GM18951 (cell line): ENCODE results near the gene SCAP.

Experiments
- POLR2A ChIP-seq: IDR thresholded peaks from 4 replicates; pipeline ENCODE4 v1.6.1; 2011; ENCODE audit warnings: mild to moderate bottlenecking; ENCODE audit not compliant: insufficient read length, insufficient read depth; ENCODE audit errors: extremely low read depth
- in situ Hi-C: fragments of 300-500 bp; cut with MboI; formaldehyde crosslinking; loops from one replicate; pipeline ENCODE4 v1.12.0; 2022; ENCODE audit warnings: low sequenced_read_pairs, mixed read lengths, inconsistent platforms; ENCODE audit not compliant: unreplicated experiment

SCAP gene

DNA sequence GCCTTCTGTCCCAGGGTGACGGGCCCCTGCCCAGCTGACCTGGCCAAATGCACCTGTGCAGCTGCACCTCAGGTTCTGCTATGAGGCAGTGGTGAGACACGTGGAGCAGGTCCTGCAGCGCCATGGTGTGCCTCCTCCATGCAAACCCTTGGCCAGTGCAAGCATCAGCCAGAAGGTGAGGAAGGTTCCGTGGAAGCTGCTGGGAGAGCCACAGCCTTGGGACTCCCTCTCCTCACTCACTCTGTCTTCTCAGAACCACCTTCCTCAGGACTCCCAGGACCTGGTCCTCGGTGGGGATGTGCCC, 63.3 kb downstream of the SCAP start:
- TF ChIP-seq POLR2A, result no peak

DNA sequence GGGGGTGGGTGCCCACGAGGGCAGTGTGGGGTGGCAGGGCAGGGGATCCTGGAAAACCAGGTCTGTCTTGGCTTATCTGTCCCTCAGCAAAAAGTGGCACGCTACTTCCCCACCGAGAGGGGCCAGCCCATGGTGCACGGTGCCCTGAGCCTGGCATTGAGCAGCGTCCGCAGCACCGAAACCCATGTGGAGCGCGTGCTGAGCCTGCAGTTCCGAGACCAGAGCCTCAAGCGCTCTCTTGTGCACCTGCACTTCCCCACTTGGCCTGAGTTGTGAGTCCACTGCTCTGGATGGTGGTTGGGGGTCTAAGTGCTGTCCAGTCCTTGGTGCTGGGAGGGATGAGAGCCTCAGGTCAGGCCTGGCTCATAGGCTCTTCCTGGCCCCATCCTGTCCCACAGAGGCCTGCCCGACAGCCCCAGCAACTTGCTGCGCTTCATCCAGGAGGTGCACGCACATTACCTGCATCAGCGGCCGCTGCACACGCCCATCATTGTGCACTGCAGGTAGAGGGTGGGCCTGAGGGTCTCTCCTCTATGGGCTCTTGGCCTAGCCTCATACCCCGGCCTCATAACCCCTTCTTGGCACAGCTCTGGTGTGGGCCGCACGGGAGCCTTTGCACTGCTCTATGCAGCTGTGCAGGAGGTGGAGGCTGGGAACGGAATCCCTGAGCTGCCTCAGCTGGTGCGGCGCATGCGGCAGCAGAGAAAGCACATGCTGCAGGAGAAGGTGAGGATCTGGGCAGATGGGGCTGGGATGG, 63.9 kb downstream of the SCAP start:
- in situ Hi-C loops, result no loop called here
- no peak for TF ChIP-seq POLR2A

More for the DNA sequence above, 63.3 kb downstream of the SCAP start:
- in situ Hi-C loops, result no loop called here

DNA sequence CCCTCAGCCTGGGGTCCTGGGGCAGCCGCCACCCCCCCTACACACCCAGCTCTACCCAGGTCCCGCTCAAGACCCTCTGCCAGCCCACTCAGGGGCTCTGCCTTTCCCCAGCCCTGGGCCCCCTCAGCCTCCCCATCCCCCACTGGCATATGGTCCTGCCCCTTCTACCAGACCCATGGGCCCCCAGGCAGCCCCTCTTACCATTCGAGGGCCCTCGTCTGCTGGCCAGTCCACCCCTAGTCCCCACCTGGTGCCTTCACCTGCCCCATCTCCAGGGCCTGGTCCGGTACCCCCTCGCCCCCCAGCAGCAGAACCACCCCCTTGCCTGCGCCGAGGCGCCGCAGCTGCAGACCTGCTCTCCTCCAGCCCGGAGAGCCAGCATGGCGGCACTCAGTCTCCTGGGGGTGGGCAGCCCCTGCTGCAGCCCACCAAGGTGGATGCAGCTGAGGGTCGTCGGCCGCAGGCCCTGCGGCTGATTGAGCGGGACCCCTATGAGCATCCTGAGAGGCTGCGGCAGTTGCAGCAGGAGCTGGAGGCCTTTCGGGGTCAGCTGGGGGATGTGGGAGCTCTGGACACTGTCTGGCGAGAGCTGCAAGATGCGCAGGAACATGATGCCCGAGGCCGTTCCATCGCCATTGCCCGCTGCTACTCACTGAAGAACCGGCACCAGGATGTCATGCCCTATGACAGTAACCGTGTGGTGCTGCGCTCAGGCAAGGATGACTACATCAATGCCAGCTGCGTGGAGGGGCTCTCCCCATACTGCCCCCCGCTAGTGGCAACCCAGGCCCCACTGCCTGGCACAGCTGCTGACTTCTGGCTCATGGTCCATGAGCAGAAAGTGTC, 64.7 kb downstream of the SCAP start:
- in situ Hi-C loops, result no loop called here
- TF ChIP-seq POLR2A, result no peak

DNA sequence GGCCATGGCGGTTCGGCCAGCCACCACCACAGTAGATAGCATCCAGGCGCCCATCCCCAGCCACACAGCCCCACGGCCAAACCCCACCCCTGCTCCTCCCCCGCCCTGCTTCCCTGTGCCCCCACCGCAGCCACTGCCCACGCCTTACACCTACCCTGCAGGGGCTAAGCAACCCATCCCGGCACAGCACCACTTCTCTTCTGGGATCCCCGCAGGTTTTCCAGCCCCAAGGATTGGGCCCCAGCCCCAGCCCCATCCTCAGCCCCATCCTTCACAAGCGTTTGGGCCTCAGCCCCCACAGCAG, 65.4 kb downstream of the SCAP start:
- in situ Hi-C loops, result no loop called here
- no peak for TF ChIP-seq POLR2A

DNA sequence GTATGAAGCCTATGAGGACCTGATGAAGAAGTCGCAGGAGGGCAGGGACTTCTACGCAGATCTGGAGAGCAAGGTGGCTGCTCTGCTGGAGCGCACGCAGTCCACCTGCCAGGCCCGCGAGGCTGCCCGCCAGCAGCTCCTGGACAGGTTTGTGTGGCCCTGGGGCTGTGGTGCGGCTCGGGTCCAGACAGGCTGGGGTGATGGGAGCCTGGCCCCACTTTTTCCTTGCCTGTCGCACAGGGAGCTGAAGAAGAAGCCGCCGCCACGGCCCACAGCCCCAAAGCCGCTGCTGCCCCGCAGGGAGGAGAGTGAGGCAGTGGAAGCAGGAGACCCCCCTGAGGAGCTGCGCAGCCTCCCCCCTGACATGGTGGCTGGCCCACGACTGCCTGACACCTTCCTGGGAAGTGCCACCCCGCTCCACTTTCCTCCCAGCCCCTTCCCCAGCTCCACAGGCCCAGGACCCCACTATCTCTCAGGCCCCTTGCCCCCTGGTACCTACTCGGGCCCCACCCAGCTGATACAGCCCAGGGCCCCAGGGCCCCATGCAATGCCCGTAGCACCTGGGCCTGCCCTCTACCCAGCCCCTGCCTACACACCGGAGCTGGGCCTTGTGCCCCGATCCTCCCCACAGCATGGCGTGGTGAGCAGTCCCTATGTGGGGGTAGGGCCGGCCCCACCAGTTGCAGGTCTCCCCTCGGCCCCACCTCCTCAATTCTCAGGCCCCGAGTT, 65.9 kb downstream of the SCAP start:
- in situ Hi-C loops, result no loop called here
- TF ChIP-seq POLR2A, result no peak

DNA sequence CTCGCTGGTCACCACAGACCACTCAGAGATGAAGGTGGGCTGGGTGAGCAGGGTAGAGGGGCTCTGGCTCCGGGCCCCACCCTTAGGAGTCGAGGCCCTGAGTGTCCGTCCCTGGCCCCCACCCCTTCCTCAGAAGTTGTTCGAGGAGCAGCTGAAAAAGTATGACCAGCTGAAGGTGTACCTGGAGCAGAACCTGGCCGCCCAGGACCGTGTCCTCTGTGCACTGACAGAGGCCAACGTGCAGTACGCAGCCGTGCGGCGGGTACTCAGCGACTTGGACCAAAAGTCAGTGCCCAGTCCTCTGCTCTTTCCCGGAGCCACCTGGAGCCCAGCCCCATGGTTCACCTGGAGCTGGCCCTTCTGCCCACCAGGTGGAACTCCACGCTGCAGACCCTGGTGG, 66.5 kb downstream of the SCAP start:
- no peak for TF ChIP-seq POLR2A
- in situ Hi-C loops, result no loop called here

DNA sequence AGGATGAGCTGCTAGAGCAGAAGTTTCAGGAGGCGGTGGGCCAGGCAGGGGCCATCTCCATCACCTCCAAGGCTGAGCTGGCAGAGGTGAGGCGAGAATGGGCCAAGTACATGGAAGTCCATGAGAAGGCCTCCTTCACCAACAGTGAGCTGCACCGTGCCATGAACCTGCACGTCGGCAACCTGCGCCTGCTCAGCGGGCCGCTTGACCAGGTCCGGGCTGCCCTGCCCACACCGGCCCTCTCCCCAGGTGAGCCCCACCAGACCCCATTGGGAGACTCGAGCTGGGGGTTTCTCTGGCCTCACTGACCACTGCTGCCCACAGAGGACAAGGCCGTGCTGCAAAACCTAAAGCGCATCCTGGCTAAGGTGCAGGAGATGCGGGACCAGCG, 66.9 kb downstream of the SCAP start:
- no peak for TF ChIP-seq POLR2A
- in situ Hi-C loops, result no loop called here

DNA sequence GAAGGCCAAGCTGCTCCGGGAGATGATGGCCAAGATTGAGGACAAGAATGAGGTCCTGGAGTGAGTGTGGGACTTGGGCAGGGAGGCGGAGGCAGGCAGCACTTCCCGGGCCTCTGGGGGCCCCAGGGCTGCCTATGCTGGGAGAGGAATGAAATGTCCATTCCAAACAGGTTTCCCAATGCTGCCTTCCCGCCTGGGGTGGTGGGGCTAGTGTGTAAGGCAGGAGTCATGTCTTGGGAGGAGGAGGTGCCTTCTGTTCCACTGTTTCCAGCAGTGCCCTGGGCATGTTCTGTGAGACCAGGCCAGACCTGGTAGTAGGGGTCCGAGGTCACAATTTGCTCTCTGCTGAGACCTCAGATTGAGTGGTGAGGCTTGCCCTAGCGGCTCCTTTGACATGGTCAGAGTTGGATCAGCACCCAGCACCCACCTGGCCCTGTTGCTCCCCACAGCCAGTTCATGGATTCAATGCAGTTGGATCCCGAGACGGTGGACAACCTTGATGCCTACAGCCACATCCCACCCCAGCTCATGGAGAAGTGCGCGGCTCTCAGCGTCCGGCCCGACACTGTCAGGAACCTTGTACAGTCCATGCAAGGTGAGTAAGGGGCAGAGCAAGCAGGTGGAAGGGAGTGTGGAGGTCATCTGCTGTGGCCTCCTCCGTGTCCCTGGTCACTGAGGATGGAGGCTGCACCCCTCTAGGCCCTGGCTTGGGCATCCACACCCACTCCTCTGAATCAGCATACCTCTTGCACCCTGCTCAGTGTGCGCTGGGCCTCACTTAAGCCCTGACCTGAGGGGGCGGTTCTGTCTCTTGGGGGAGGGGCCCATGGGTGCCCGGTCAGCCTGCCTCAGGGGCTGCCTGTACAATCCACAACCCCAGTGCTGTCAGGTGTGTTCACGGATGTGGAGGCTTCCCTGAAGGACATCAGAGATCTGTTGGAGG, 67.6 kb downstream of the SCAP start:
- in situ Hi-C loops, result no loop called here
- no peak for TF ChIP-seq POLR2A

DNA sequence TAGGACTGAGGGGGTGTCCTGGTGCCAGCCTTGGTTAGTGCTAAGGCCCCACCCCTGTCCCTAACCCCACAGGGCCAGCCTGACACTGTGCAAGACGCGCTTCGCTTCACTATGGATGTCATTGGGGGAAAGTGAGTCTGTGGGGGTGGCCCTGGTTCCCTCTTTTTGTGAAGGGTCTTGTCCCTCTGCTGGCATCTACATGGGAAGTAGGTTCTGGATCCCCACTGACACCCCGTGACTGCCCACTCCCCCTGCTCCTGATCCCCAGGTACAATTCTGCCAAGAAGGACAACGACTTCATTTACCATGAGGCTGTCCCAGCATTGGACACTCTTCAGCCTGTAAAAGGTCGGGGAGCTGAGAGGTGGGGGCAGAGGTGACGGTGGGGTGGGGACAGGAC, 68.5 kb downstream of the SCAP start:
- no peak for TF ChIP-seq POLR2A
- in situ Hi-C loops, result no loop called here

DNA sequence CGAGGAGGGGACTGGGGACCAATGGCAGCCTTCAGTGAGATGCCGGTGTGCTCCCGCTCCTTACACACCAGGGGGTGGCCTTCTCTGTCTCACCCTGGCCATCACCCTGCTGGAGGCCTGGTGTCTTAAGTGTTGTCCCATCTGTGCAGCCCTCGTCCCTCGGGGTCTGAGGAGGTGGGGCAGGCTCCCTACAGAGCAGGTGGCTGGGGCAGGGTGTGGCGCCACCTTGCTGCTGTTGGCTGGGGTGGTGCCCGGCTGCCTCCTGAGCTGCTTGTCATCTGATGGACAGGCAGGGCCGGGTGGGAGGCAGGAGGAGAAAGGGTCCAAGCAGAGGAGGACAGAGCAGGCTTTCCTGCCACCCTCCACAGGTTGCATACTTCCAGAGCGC, 69.0 kb downstream of the SCAP start:
- TF ChIP-seq POLR2A, result no peak
- in situ Hi-C loops, result no loop called here

DNA sequence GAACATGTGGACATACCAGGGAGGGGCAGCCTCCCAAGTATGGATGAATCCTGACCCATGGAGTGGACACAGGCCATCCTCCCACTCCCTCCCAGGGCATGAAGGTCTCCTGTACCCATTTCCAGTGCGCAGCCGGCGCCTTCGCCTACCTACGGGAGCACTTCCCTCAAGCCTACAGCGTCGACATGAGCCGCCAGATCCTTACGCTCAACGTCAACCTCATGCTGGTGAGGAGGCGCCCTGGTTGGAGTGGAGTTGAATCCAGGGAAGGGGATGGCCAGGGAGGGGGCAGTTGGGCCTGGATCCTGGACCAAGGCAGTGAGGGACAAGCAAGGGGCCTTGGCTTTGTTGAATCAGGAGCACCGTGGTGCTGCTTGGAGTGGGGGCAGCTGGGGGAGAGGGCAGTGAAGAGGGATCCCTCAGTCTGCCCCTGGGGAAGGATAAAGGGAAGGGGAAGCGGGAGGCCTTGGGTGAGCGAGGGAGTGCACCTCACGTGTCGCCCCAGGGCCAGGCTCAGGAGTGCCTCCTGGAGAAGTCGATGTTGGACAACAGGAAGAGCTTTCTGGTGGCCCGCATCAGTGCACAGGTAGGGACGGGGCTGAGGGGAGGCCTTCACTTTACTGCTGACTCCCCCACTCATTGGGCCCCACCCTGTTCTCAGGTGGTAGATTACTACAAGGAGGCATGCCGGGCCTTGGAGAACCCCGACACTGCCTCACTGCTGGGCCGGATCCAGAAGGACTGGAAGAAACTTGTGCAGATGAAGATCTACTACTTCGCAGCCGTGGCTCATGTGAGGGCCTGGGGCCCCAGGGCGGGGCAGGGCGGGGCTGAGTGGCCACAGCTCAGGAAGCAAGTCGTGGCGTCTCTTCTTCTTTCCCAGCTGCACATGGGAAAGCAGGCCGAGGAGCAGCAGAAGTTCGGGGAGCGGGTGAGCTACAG, 69.7 kb downstream of the SCAP start:
- in situ Hi-C loops, result no loop called here
- TF ChIP-seq POLR2A, result no peak
